ENCODE data around the gene SKOR1. TPM values are rescaled to one million over a fixed set of nuclear protein-coding genes. Genes with fewer than 3 reads are reported as not detected.

Gene SKOR1
- total and polyA plus RNA-seq, 2 experiments from 2014 or later = 0.23 to 0.52 TPM

- H3K27ac ChIP-seq = no peak overlapping the region
- H3K27me3 ChIP-seq = no peaks in the 10 kb centered on the region
- 74% methylated on average over 27 of the region's 27 CpGs for WGBS (ENCODE audit: low lambda C conversion rate, missing lambda C conversion rate)
- no peaks in the 10 kb centered on the region for H3K36me3 ChIP-seq (replicated peaks; ENCODE audit: insufficient read depth, low read depth)
- H3K4me3 ChIP-seq = no peak overlapping the region
- H4K20me1 ChIP-seq (ENCODE audit: insufficient read depth, poor library complexity, severe bottlenecking) = no peaks in the 10 kb centered on the region
- H3K9me3 ChIP-seq (ENCODE audit: low read depth) = no peaks in the 10 kb centered on the region
- H3K4me2 ChIP-seq = no peak overlapping the region
- no peak for DNase-seq (ENCODE audit: low spot score)
- TF ChIP-seq CTCF (IDR thresholded peaks at IDR 0.05; ENCODE audit: poor library complexity) (no peak), EZH2phosphoT487 (IDR thresholded peaks at IDR 0.05; ENCODE audit: low read depth, severe bottlenecking, unreplicated experiment) (no peak), EZH2 (IDR thresholded peaks at IDR 0.05; ENCODE audit: borderline replicate concordance) (no peak)
- H2AFZ ChIP-seq = no peak overlapping the region
- no peaks in the 10 kb centered on the region for H3K79me2 ChIP-seq
- H3K4me1 ChIP-seq (ENCODE audit: insufficient read depth) = no peaks in the 10 kb centered on the region
- no peaks in the 10 kb centered on the region for H3K9me2 ChIP-seq (replicated peaks; ENCODE audit: insufficient read depth)
Observed at GRCh38 chr15:67803996-67804843, 21.1 kb upstream of the SKOR1 start.

GRCh38 chr15:67805008-67805665 lies 20.2 kb upstream of the SKOR1 start:
- no peak for DNase-seq (ENCODE audit: low spot score)
- 94% methylated on average over 17 of the region's 17 CpGs for WGBS (ENCODE audit: low lambda C conversion rate, missing lambda C conversion rate)
- Histone ChIP-seq H3K36me3 (replicated peaks; ENCODE audit: insufficient read depth, low read depth) (no peaks in the 10 kb centered on the region), H3K4me1 (ENCODE audit: insufficient read depth) (no peaks in the 10 kb centered on the region), H3K79me2 (no peaks in the 10 kb centered on the region), H4K20me1 (ENCODE audit: insufficient read depth, poor library complexity, severe bottlenecking) (no peaks in the 10 kb centered on the region), H3K27ac (no peak overlapping the region), H3K9me2 (replicated peaks; ENCODE audit: insufficient read depth) (no peaks in the 10 kb centered on the region), H3K9me3 (ENCODE audit: low read depth) (no peaks in the 10 kb centered on the region), H3K4me3 (no peak overlapping the region), H3K4me2 (no peak overlapping the region), H2AFZ (no peak overlapping the region), H3K27me3 (no peaks in the 10 kb centered on the region)
- TF ChIP-seq EZH2 (IDR thresholded peaks at IDR 0.05; ENCODE audit: borderline replicate concordance) = no peak
- TF ChIP-seq CTCF (IDR thresholded peaks at IDR 0.05; ENCODE audit: poor library complexity) = no peak
- TF ChIP-seq EZH2phosphoT487 (IDR thresholded peaks at IDR 0.05; ENCODE audit: low read depth, severe bottlenecking, unreplicated experiment) = no peak

DNA sequence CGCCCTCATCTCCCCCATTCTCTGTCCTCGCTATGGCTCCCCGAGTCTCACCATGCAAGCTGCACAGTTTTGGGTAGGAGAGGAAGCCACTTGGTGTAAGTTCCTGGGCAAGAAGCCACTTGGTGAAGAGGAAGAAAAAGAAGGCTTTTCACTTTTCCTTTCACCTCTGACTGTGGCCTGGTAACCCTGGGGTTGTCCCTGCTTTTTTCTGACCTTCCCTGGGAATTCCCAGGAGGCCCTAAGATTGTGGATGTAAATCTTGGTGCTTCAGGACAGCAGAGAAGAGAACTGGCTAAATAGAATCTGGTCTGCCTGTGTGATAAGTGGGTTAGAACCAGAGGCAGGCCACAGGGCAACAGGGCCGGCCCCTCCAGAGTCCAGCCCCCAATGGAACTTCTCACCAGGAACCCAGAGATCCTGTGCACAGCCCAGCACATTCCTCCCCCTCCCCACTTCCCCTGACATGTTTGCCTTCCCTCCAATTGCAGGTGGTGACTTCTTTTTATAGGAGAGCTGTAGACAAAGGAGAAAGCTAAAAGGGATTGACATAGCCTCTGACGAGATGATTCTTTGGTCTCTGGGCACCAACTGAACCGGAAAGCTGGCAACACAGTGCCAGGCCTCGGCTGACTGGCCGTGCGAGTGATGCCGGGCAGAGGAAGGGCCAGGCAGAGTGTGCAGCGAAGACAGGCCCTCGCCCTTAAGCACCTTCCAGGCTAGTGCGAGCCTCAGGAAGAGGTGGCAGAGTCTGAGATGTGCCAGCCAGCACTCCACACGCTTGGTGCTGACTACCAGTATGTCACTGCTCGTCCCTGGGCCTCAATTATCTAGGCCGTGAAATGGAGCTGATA lies 19.4 kb upstream of the SKOR1 start:
- Histone ChIP-seq H3K27me3 (no peaks in the 10 kb centered on the region), H4K20me1 (ENCODE audit: insufficient read depth, poor library complexity, severe bottlenecking) (no peaks in the 10 kb centered on the region), H2AFZ (no peak overlapping the region), H3K27ac (no peak overlapping the region), H3K9me2 (replicated peaks; ENCODE audit: insufficient read depth) (no peaks in the 10 kb centered on the region), H3K36me3 (replicated peaks; ENCODE audit: insufficient read depth, low read depth) (no peaks in the 10 kb centered on the region), H3K4me2 (no peak overlapping the region), H3K4me1 (ENCODE audit: insufficient read depth) (no peaks in the 10 kb centered on the region), H3K79me2 (no peaks in the 10 kb centered on the region), H3K4me3 (no peak overlapping the region), H3K9me3 (ENCODE audit: low read depth) (no peaks in the 10 kb centered on the region)
- TF ChIP-seq CTCF (IDR thresholded peaks at IDR 0.05; ENCODE audit: poor library complexity) (no peak), EZH2phosphoT487 (IDR thresholded peaks at IDR 0.05; ENCODE audit: low read depth, severe bottlenecking, unreplicated experiment) (no peak), EZH2 (IDR thresholded peaks at IDR 0.05; ENCODE audit: borderline replicate concordance) (no peak)
- DNase-seq (ENCODE audit: low spot score) = no peak
- WGBS (ENCODE audit: low lambda C conversion rate, missing lambda C conversion rate) = 86% methylated on average over 15 of the region's 16 CpGs
